ENCODE results near the gene NPIPB2.

- TF ChIP-seq POLR2A (IDR thresholded peaks at IDR 0.05) (peak; percentile 93), POLR2AphosphoS5 (IDR thresholded peaks at IDR 0.05) (peak; percentile 97), CTCF (IDR thresholded peaks at IDR 0.05) (peak in 2 of 4 experiments; percentile 60 to 67)
These were observed 26.0 kb downstream of the NPIPB2 start, which contains the start of gene GSPT1 for GRCh38 chr16:11915644-11916523.
